Ovary (tissue), 9 donors: ENCODE results near the gene C1R. TPM values are rescaled to one million over a fixed set of nuclear protein-coding genes. Genes with fewer than 3 reads are reported as not detected.
A peak's percentile ranks its signal among the peaks of the same experiment; 100 is the strongest.
"Not testable (repeated sequence)": the region's sequence is repeated elsewhere in the genome, so short reads cannot be mapped to it uniquely, and the experiment has no call there.

Source experiments
- DNase-seq, 5 donors: peaks; one replicate each; pipeline ENCODE4 v3.0.0-alpha.2; 2019 to 2020
- H3K27ac ChIP-seq, 2 donors: fragments of 200-600 bp; one replicate each; pipeline versions ENCODE4 v1.5.1 to v1.8.0; 2019 to 2022
- H3K27me3 ChIP-seq: fragments of 200-600 bp; one replicate; pipeline ENCODE4 v1.8.0; 2022
- H3K36me3 ChIP-seq: fragments of 200-600 bp; sonication (generic); one replicate; pipeline ENCODE4 v1.5.1; 2019
- H3K4me1 ChIP-seq: one replicate; pipeline ENCODE4 v1.8.1; 2013; ENCODE audit warnings: mild to moderate bottlenecking, moderate library complexity; ENCODE audit not compliant: insufficient read depth
- H3K4me3 ChIP-seq: fragments of 200-600 bp; sonication (generic); one replicate; pipeline ENCODE4 v1.5.1; 2017
- H3K9me3 ChIP-seq, 2 donors: fragments of 200-600 bp in 1 of 2; sonication (generic) in 1 of 2; one replicate each; pipeline versions ENCODE4 v1.5.1 to v1.8.1; 2013 to 2019; ENCODE audit warnings: mild to moderate bottlenecking in 1 of 2, moderate library complexity in 1 of 2
- EP300 ChIP-seq: sonication (generic); formaldehyde crosslinking; IDR thresholded peaks from one replicate; pipeline ENCODE4 v1.6.1; 2017; ENCODE audit warnings: antibody characterized with exemption
- POLR2A ChIP-seq: fragments of 450-650 bp; IDR thresholded peaks from one replicate; pipeline ENCODE4 v1.6.1; 2017; ENCODE audit warnings: antibody characterized with exemption, mild to moderate bottlenecking, moderate library complexity
- WGBS, 3 donors: extraction: QIAGEN DNeasy Blood & Tissue Kit in 1 of 3; methylation state at CpG; one replicate each; pipeline versions ENCODE4 v1.1.5 to v1.1.7; 2013 to 2017; 5-methylcytosine and 5-hydroxymethylcytosine counted together
- intact Hi-C, 4 donors: fragments of 100-400 bp; cut with DNase I; formaldehyde crosslinking; loops; one replicate each; pipeline versions ENCODE4 v1.11.0 to v1.15.1; 2022 to 2023
- polyA plus RNA-seq, 2 donors: library from polyadenylated mRNA; stranded (reverse); fragments of 200-250 nt in 1 of 2; fragments of 350-450 nt in 1 of 2; fragmentation: Illumina TruSeq in 1 of 2; extraction: RNeasy Lipid Tissue Mini Kit (QIAGEN cat#74804) in 1 of 2; gene quantifications; one replicate each; pipeline ENCODE4 v1.2.3, GENCODE V29; 2013 to 2014
- total RNA-seq, 7 donors: library from RNA; depleted of rRNA in 2 of 7; stranded (reverse); fragments of >200 nt in 2 of 7; fragmentation: NEBNext Ultra II Directional in 3 of 7; extraction: Animal tissue kit (Norgen Biotek cat#: 25700) in 3 of 7; gene quantifications; one replicate each; pipeline versions ENCODE4 v1.1.0 to v1.2.4, GENCODE V29; 2016 to 2023
- TF ChIP-seq, protein P1 (sequence below), 3 donors: fragments of 450-650 bp in 2 of 3; fragments of 200-600 bp in 1 of 3; IDR thresholded peaks; one replicate each; pipeline versions ENCODE4 v1.5.1 to v1.8.0; 2016 to 2022; ENCODE audit warnings: antibody characterized with exemption in 3 of 3, mild to moderate bottlenecking in 1 of 3
- donor health status: DM: no; HTN: no; CAD: no; lungs with moderate emphysema.
- donor health status: DM: no; HTN: no; CAD: no.
- donor health status: Bipolar disorder and iron deficiency.
- donor health status: DM: yes; HTN: yes; CAD: no.
- donor health status: DM: no; HTN: no; CAD: no.
- donor health status: DM: yes; HTN: yes; CAD: no.

The C1R gene
- total and polyA plus RNA-seq, 9 donors = 472 to 1,524 (median 796) TPM

DNA sequence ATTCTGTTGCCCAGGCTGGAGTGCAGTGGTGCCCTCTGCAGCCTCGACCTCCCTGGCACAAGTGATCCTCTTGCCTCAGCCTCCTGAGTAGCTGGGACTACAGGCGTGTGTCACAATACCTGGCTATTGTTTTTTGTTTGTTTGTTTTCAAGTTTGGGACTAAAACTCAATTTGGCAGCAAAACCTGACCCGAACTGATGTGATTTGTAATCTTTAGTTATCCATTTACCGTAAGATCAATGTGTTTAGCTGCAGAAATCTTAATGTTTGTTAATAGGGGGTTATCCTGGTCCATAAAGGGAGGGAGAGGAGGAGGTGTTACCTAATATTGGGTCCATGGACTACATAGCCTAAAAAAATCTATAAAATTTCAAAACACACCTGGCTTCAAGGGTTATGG is 32.5 kb downstream of the C1R start:
- Histone ChIP-seq H3K27ac (peak overlapping the region; percentile 24 to 89), H3K4me3 (no peak overlapping the region), H3K4me1 (peaks cover 8% of the 10 kb centered on the region), H3K9me3 (no peaks in the 10 kb centered on the region), H3K36me3 (no peaks in the 10 kb centered on the region), H3K27me3 (no peaks in the 10 kb centered on the region)
- TF ChIP-seq POLR2A = no peak
- TF ChIP-seq EP300 = no peak
- TF ChIP-seq, protein P1, sequence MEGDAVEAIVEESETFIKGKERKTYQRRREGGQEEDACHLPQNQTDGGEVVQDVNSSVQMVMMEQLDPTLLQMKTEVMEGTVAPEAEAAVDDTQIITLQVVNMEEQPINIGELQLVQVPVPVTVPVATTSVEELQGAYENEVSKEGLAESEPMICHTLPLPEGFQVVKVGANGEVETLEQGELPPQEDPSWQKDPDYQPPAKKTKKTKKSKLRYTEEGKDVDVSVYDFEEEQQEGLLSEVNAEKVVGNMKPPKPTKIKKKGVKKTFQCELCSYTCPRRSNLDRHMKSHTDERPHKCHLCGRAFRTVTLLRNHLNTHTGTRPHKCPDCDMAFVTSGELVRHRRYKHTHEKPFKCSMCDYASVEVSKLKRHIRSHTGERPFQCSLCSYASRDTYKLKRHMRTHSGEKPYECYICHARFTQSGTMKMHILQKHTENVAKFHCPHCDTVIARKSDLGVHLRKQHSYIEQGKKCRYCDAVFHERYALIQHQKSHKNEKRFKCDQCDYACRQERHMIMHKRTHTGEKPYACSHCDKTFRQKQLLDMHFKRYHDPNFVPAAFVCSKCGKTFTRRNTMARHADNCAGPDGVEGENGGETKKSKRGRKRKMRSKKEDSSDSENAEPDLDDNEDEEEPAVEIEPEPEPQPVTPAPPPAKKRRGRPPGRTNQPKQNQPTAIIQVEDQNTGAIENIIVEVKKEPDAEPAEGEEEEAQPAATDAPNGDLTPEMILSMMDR (IDR thresholded peaks at IDR 0.05) = no peak
- WGBS, 3 donors = 86 to 92% (median 88%) methylated on average over 4 of the region's 4 CpGs
- intact Hi-C loops = loop anchor here (1.0 to 5.0 kb wide), 5 partner anchors 31 to 51 kb away; partner anchors contain the start of genes C1RL (in 3 of the 4) and C1R (in 1 of the 4)
- DNase-seq = no peak

DNA sequence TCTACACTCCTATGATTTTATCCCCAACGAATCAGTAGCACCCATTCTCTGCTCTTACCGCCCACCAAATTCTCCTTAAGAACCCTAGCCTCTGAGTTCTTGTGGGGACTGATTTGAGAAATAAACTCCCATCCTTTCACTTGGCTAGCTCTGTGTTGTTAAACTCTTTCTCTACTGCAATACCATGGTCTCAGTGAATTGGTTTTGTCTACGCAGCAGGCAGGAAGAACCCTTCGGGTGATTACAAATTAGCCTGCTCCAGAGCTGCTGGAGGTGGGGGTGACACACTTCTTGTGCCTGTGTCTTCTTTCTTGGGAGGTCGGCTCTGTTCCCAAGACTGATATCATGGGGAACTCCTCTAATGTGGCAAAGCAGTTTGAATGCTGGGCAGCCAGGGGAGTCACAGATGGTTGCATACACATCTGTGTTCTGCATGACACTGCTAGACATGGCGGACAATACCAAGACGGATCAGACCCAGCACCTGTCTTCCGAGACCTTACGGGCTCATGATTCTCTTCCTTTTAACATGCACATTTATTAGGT is 33.3 kb downstream of the C1R start:
- peaks cover 8% of the 10 kb centered on the region for H3K4me1 ChIP-seq
- no peaks in the 10 kb centered on the region for H3K36me3 ChIP-seq
- H3K4me3 ChIP-seq = no peak overlapping the region
- no peaks in the 10 kb centered on the region for H3K9me3 ChIP-seq
- no peaks in the 10 kb centered on the region for H3K27me3 ChIP-seq
- intact Hi-C loops = no loop called here
- TF ChIP-seq POLR2A (no peak), EP300 (no peak)
- TF ChIP-seq, protein P1 (IDR thresholded peaks at IDR 0.05) = no peak
- H3K27ac ChIP-seq = peak overlapping the region in 1 of 2 donors; percentile 89
- no peak for DNase-seq
- 92 to 95% (median 92%) methylated on average over 9 of the region's 9 CpGs for WGBS, 3 donors

DNA sequence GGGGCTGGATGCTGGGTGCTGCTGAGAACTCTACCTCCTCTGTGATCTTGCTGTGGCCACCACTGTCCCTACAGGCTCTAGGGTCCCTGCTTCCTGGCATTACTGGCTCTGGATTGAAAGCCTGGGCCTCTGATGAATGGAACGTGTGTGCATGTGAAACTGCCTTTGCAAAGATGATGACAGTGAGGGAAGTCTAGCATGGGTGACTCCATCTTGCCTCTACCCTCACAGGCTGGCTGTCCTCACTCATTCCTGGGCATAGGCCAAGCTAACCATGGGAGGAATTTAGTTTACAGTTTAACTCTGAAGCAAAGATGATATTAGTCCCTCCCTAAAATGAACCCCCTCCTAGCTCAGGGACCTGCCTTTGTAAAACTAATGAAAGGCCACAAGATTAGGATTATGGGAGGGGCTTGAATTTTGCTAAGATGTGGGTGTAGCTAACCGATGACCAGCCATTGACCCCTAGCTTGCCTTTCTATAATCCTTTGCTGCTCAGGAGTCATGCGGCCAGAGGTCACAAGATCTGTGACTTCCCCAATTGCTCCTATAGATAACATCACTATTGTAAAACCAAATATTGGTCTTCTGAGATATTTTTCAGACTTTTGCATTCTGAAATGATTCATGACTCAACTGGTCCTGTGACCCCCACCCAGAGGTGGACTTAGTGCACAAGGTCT is 33.9 kb downstream of the C1R start:
- Histone ChIP-seq H3K36me3 (no peaks in the 10 kb centered on the region), H3K27me3 (no peaks in the 10 kb centered on the region), H3K4me3 (no peak overlapping the region), H3K9me3 (no peaks in the 10 kb centered on the region), H3K27ac (no peak overlapping the region), H3K4me1 (peaks cover 8% of the 10 kb centered on the region)
- intact Hi-C loops = no loop called here
- WGBS, 3 donors = 81 to 89% (median 86%) methylated on average over 3 of the region's 3 CpGs
- TF ChIP-seq EP300 (no peak), POLR2A (no peak)
- TF ChIP-seq, protein P1 (IDR thresholded peaks at IDR 0.05) = no peak
- no peak for DNase-seq

DNA sequence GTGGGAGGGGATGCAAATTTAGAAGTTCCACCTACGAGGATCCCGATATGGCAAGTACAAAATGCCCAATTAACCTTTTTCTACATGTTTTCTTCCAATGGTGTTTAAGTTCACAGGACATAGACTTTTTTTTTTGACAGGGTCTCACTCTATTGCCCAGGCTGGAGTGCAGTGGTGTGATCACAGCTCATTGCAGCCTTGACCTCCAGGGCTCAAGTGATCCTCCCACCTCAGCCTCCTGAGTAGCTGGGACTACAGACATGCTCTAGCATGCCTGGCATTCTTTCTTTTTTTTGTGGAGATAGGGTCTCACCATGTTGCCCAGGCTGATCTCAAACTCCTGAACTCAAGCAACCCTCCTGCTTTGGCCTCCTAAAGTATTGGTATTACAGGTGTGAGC is 36.5 kb downstream of the C1R start:
- H3K4me3 ChIP-seq, DNase-seq, H3K27ac ChIP-seq, H3K36me3 ChIP-seq, H3K9me3 ChIP-seq, H3K27me3 ChIP-seq, H3K4me1 ChIP-seq, intact Hi-C loops: not testable (repeated sequence)
- 85 to 95% (median 91%) methylated on average over 2 of the region's 2 CpGs for WGBS, 3 donors

DNA sequence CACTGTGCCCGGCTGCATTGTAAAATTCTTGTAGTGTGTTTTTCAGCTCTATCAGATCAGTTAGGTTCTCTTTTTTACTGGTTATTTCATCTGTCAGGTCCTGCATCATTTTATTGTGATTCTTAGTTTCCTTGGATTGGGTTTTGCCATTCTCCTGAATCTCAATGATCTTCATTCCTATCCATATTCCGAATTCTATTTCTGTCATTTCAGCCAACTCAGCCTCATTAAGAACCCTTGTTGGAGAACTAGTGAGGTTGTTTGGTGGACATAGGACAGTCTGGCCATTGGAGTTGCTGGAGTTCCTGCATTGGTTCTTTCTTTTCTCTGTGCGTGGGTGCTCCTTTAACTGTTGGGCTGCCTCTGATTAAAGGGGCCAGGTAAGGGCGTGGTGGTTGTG is 37.3 kb downstream of the C1R start:
- TF ChIP-seq POLR2A = no peak
- TF ChIP-seq, protein P1 (IDR thresholded peaks at IDR 0.05) = no peak
- no peak for TF ChIP-seq EP300
- intact Hi-C loops = no loop called here

DNA sequence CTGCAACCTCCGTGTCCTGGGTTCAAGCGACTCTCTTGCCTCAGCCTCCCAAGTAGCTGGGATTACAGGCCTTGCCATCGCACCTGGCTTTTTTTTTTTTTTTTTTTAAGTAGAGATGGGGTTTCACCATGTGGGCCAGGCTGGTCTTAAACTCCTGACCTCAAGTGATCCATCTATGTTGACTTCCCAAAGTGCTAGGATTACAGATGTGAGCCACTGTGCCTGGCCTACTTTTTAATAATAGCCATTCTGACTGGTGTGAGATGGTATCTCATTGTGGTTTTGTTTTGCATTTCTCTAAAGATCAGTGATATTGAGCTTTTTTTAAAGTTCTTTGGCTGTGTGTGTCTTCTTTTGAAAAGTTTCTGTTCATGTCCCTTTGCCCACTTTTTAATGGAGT is 42.3 kb downstream of the C1R start:
- H3K27ac ChIP-seq, H3K4me1 ChIP-seq, intact Hi-C loops, DNase-seq, H3K4me3 ChIP-seq, H3K9me3 ChIP-seq, H3K36me3 ChIP-seq, H3K27me3 ChIP-seq: not testable (repeated sequence)
- 92 to 96% (median 92%) methylated on average over 3 of the region's 3 CpGs for whole genome bisulfite sequencing, 3 donors

More for the DNA sequence above, 37.3 kb downstream of the C1R start:
- Histone ChIP-seq H3K36me3 (no peaks in the 10 kb centered on the region), H3K4me3 (no peak overlapping the region), H3K9me3 (no peaks in the 10 kb centered on the region), H3K27ac (no peak overlapping the region), H3K27me3 (no peaks in the 10 kb centered on the region), H3K4me1 (peaks cover 3% of the 10 kb centered on the region)
- DNase-seq = no peak
- 86 to 88% (median 87%) methylated on average over 4 of the region's 4 CpGs for WGBS, 3 donors

DNA sequence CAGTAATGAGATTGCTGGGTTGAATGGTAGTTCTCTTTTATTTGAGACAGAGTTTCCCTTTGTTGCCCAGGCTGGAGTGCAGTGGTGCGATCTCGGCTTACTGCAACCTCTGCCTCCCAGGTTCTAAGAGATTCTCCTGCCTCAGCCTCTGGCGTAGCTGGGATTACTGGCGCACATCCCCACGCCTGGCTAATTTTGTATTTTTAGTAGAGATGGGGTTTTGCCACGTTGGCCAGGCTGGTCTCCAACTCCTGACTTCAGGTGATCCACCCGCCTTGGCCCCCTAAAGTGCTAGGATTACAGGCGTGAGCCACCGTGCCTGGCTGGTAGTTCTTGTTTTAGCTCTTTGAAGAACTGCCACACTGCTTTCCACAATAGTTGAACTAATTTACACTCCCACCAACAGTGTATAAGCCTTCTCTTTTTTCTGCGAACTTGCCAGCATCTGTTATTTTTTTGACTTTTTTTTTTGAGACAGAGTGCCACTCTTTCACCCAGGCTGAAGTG is 42.7 kb downstream of the C1R start:
- DNase-seq, H3K36me3 ChIP-seq, H3K27ac ChIP-seq, H3K27me3 ChIP-seq, H3K4me1 ChIP-seq, H3K4me3 ChIP-seq, H3K9me3 ChIP-seq, intact Hi-C loops: not testable (repeated sequence)
- WGBS, 3 donors = 88 to 91% (median 89%) methylated on average over 10 of the region's 10 CpGs
